TTC549 (cell line): Measurements from ENCODE around the gene IGSF3.
"Not testable (repeated sequence)": the region's sequence is repeated elsewhere in the genome, so short reads cannot be mapped to it uniquely, and the experiment has no call there.

Experiments
- FAIRE-seq: peaks from 2 replicates; lab custom pipeline; 2012; peaks lifted over from hg19 to GRCh38; lab: Jason Lieb, UNC

IGSF3 gene

GRCh38 chr1:116573431-116574095 is 94.0 kb downstream of the IGSF3 start:
- FAIRE-seq, result no peak

- FAIRE-seq, result no peak
These were observed 94.6 kb downstream of the IGSF3 start for GRCh38 chr1:116572771-116573430.

- FAIRE-seq, result no peak
These were observed 95.4 kb downstream of the IGSF3 start for GRCh38 chr1:116572099-116572498.

- no peak for FAIRE-seq
These were observed 96.2 kb downstream of the IGSF3 start for GRCh38 chr1:116571215-116571919.

- no peak for FAIRE-seq
These were observed 96.9 kb downstream of the IGSF3 start, which contains the start of gene CD58 for GRCh38 chr1:116570358-116571214. TSS of gene CD58 (minus strand) at chr1:116571026. CDS start at chr1:116570972, 54 bp downstream.

- no peak for FAIRE-seq
These were observed 97.7 kb downstream of the IGSF3 start for GRCh38 chr1:116569776-116570357.

- FAIRE-seq, result no peak
These were observed 98.2 kb downstream of the IGSF3 start for GRCh38 chr1:116569381-116569670.

- no peak for FAIRE-seq
These were observed 98.7 kb downstream of the IGSF3 start for GRCh38 chr1:116568662-116569380.

GRCh38 chr1:116567790-116568661 is 99.5 kb downstream of the IGSF3 start:
- FAIRE-seq, result no peak

GRCh38 chr1:116565222-116565621 is 102.3 kb downstream of the IGSF3 start:
- FAIRE-seq, result no peak

GRCh38 chr1:116564426-116564825 is 103.1 kb downstream of the IGSF3 start:
- FAIRE-seq, result no peak

GRCh38 chr1:116562465-116562864 is 105.1 kb downstream of the IGSF3 start:
- FAIRE-seq, result not testable (repeated sequence)

GRCh38 chr1:116561563-116561962 is 106.0 kb downstream of the IGSF3 start:
- no peak for FAIRE-seq

- no peak for FAIRE-seq
These were observed 106.6 kb downstream of the IGSF3 start for GRCh38 chr1:116560704-116561490.

GRCh38 chr1:116559304-116559761 is 108.2 kb downstream of the IGSF3 start:
- FAIRE-seq, result no peak

GRCh38 chr1:116558571-116558970 is 109.0 kb downstream of the IGSF3 start:
- no peak for FAIRE-seq

GRCh38 chr1:116558140-116558549 is 109.4 kb downstream of the IGSF3 start:
- FAIRE-seq, result no peak

- no peak for FAIRE-seq
These were observed 110.1 kb downstream of the IGSF3 start for GRCh38 chr1:116557323-116557878.
